Activated CD8-positive, alpha-beta memory T cell treated with anti-CD3 and anti-CD28 coated beads, Interleukin-2, amount 50 U/mL, for 1 hour (primary cell): ENCODE data around the gene TEX13D.

Experiments
- DNase-seq: peaks from one replicate; pipeline ENCODE4 v3.0.0-alpha.2; 2020; ENCODE audit errors: extremely low read depth

Gene TEX13D

GRCh38 chrX:124348182-124348581 lies 15.7 kb downstream of the TEX13D start:
- DNase-seq: no peak

- no peak for DNase-seq
Measured at GRCh38 chrX:124348885-124349453, 16.5 kb downstream of the TEX13D start.

GRCh38 chrX:124354648-124355047 lies 22.2 kb downstream of the TEX13D start:
- DNase-seq: no peak

- no peak for DNase-seq
Measured at GRCh38 chrX:124358800-124359383, 26.4 kb downstream of the TEX13D start.

- DNase-seq: no peak
Measured at GRCh38 chrX:124362072-124362471, 29.6 kb downstream of the TEX13D start.

GRCh38 chrX:124362761-124363160 lies 30.3 kb downstream of the TEX13D start:
- no peak for DNase-seq

- DNase-seq: no peak
Measured at GRCh38 chrX:124369722-124370121, 37.3 kb downstream of the TEX13D start.

GRCh38 chrX:124373348-124373747 lies 40.9 kb downstream of the TEX13D start:
- no peak for DNase-seq

- no peak for DNase-seq
Measured at GRCh38 chrX:124378643-124379042, 46.2 kb downstream of the TEX13D start.

GRCh38 chrX:124383354-124383753 lies 50.9 kb downstream of the TEX13D start:
- no peak for DNase-seq

- no peak for DNase-seq
Measured at GRCh38 chrX:124386401-124386800, 53.9 kb downstream of the TEX13D start.
